Gastroesophageal sphincter (tissue), 3 donors: ENCODE results near the gene CSHL1.
"Not testable (repeated sequence)": the region's sequence is repeated elsewhere in the genome, so short reads cannot be mapped to it uniquely, and the experiment has no call there.

Experiments used
- CTCF ChIP-seq, 4 experiments: fragments of 200-600 bp in 2 of 4; fragments of 450-650 bp in 2 of 4; sonication (generic) in 1 of 4; IDR thresholded peaks; one replicate each; pipeline ENCODE4 v1.5.1; 2017 to 2019; ENCODE audit warnings: antibody characterized with exemption in 4 of 4, mild to moderate bottlenecking in 2 of 4, moderate library complexity in 2 of 4
- EP300 ChIP-seq: sonication (generic); formaldehyde crosslinking; IDR thresholded peaks from one replicate; pipeline ENCODE4 v1.6.1; 2017; ENCODE audit warnings: antibody characterized with exemption, mild to moderate bottlenecking
- POLR2A ChIP-seq, 2 donors: fragments of 450-650 bp; IDR thresholded peaks; one replicate each; pipeline ENCODE4 v1.6.1; 2017; ENCODE audit warnings: antibody characterized with exemption in 2 of 2, mild to moderate bottlenecking in 2 of 2, moderate library complexity in 1 of 2
- POLR2AphosphoS5 ChIP-seq: sonication (generic); formaldehyde crosslinking; IDR thresholded peaks from one replicate; pipeline ENCODE4 v1.6.1; 2017; ENCODE audit warnings: antibody characterized with exemption

- TF ChIP-seq CTCF (IDR thresholded peaks at IDR 0.05); POLR2AphosphoS5; EP300; POLR2A (IDR thresholded peaks at IDR 0.05): not testable (repeated sequence)
These were observed 9.7 kb upstream of the CSHL1 start for GRCh38 chr17:63920779-63921178.
